Measurements from ENCODE around the gene CACNA1B.

DNA sequence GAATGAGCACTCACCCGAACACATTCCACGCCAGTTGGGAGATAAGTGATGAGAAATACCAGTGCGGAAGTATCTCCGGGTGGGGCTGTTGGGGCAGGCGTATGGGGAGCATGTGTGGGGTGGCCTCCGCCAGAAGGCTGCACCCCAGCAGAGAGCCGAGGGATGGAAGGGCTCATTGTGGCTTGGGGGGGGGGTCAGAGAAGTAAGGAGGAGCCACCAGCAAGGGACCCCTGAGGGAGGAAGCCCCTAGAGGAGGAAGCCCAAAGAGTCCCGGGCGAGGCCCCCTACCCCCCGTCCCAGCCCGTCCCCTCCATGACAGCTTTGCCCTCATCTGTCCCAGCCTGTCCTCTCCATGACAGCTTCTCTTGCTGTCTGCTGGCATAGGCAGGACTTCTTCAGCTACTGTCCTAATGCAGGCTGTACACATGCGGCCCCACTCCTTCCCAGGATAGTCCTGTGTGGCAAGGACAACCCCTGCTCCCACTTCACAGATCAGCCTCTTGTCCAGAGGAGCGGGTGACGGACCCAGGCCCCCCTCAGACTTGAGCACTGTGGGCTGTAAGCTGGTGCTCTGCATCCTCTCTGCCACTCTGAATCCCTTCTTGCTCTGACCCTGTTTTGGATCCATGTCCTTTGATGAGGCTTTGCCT, 239.6 kb downstream of the CACNA1B start:
- TF ChIP-seq, protein P1, sequence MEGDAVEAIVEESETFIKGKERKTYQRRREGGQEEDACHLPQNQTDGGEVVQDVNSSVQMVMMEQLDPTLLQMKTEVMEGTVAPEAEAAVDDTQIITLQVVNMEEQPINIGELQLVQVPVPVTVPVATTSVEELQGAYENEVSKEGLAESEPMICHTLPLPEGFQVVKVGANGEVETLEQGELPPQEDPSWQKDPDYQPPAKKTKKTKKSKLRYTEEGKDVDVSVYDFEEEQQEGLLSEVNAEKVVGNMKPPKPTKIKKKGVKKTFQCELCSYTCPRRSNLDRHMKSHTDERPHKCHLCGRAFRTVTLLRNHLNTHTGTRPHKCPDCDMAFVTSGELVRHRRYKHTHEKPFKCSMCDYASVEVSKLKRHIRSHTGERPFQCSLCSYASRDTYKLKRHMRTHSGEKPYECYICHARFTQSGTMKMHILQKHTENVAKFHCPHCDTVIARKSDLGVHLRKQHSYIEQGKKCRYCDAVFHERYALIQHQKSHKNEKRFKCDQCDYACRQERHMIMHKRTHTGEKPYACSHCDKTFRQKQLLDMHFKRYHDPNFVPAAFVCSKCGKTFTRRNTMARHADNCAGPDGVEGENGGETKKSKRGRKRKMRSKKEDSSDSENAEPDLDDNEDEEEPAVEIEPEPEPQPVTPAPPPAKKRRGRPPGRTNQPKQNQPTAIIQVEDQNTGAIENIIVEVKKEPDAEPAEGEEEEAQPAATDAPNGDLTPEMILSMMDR (IDR thresholded peaks at IDR 0.05), result no peak
- no peak for TF ChIP-seq ZFX (IDR thresholded peaks at IDR 0.05; ENCODE audit: borderline replicate concordance)
